Stimulated activated CD4-positive, alpha-beta T cell treated with anti-CD3 and anti-CD28 coated beads, Interleukin-4, amount 100 ng/mL, for 4 hours (primary cell): Measurements from ENCODE around the gene MATN3.

Experiments
- DNase-seq, 2 experiments: peaks; one replicate each; pipeline ENCODE4 v3.0.0-alpha.2; 2020

Gene MATN3

GRCh38 chr2:20035955-20036666 lies 23.6 kb upstream of the MATN3 start:
- DNase-seq = no peak

DNA sequence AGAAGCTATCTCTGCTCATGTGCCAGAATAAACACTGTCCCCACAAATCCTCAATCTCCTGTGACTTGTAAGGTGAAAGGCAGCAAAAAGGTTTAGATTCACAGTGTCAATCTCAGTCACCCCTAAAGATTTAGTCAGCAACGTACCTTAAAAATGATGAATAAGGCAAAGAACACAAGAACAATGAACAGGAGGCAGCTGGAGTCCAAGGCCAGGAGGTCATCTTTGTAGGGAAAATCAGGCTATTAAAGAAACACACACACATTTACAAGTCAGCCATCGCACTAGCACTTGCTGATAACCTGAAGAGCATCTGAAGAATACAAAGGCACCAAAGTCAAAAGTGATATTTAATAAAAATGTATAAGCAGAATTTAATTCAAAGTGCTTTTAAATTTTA lies 22.4 kb upstream of the MATN3 start:
- DNase-seq = no peak

DNA sequence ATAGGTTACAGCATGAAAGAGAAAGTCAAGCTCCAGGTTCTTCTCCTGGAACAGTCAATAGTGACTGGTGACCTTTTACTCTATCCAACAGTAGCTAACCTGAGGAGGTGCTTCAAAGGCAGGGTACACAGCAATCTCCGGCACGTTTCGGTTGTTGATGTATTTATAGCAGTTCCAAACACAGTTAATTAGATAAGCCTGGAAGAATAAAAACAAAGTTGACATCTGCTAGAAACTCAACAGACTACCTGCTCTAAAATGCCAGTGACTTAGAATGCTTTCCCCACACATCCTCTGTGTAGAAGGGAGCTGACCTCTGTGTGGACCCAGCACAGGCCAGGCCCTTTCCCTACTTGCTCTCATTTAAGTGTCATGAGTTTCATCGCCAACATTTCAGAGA lies 21.8 kb upstream of the MATN3 start:
- DNase-seq = no peak

- no peak for DNase-seq
Observed at GRCh38 chr2:20033322-20033721, 20.9 kb upstream of the MATN3 start.

DNA sequence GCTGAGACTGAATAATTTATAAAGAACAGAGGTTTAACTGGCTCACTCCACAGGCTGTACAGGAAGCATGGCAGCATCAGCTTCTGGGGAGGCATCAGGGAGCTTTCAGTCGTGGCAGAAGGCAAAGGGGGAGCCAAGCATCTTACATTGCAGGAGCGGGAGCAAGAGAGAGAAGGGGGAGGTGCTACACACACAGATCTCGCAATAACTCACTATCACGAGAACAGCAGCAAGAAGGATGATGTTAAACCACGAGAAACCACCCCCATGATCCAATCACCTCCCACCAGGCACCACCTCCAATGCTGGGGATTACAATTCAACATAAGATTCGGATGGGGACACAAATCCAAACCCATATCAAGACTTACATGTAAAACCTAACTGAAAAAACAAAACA lies 17.8 kb upstream of the MATN3 start:
- no peak for DNase-seq

DNA sequence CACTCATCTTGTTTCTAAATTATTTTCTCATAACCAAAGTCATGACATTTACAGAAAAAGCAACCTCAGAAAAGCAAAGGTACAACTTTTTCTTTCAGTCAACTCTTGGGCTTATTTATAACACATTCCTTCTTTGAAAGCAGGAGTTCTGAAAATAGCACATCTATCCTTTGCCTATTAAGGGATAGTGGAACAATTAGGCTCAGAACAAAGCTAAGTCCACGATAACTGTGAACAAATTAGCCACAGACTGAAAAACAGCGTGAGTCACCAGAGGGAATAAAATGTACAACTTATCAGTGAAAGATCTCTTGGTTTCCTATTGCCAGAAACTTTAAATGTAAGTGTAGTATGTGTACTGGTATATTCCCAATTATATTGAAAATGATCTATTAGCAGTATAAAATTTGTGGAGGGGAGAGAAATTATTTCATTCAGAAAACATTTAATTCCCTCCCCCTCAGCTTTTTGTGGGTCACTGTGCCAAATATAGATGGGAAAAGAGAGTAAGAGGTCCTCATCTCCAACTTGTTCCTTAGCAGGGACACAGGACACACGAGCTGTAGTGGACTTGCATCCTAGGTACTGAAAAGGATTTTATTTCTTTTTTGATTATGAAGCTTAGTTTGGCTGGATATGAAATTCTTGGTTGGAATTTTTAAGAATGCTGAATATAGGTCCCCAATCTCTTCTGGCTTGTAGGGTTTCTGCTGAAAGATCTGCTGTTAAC lies 15.4 kb upstream of the MATN3 start:
- DNase-seq = no peak

DNA sequence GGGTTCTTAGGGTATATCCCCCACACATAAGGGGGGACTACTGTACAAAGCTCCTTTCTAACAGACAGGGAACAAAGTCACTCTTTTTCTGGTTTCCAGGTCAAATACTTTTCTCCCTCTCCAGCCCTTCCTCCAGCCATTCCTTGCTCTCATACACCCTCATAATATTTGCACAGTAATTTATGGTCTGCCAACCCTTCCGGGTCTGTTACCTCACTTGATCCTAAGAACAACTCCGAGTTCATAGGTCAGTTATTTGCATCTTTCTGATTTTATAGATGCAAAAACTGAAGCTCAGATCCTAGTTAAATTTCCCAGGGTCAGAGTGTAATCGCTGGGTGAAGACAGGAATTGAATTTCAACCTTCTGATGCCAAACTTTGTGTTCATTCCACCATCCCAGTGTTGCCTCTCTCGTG lies 14.8 kb upstream of the MATN3 start:
- no peak for DNase-seq

GRCh38 chr2:20025065-20025786 lies 12.8 kb upstream of the MATN3 start:
- no peak for DNase-seq

GRCh38 chr2:20023688-20024087 lies 11.2 kb upstream of the MATN3 start:
- DNase-seq = no peak

DNA sequence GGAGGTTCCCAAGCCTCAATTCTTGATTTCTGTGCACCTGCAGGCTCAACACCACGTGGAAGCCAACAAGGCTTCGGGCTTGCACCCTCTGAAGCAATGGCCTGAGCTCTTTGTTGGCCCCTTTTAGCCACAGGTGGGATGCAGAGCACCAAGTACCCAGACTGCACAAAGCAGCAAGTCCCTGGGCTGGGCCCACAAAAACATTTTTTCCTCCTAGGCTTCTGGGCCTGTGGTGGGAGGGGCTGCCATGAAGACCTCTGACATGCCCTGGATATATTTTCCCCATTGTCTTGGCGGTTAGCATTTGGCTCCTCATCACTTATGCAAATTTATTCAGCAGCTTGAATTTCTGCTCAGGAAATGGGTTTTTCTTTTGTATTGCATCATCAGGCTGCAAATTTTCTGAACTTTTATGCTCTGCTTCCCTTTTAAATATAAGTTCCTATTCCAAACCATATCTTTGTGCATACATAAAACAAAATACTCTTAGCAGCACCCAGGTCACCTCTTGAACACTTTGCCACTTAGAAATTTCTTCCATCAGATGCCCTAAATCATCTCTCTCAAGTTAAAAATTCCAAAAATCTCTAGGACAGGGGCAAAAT lies 9.0 kb upstream of the MATN3 start:
- no peak for DNase-seq

DNA sequence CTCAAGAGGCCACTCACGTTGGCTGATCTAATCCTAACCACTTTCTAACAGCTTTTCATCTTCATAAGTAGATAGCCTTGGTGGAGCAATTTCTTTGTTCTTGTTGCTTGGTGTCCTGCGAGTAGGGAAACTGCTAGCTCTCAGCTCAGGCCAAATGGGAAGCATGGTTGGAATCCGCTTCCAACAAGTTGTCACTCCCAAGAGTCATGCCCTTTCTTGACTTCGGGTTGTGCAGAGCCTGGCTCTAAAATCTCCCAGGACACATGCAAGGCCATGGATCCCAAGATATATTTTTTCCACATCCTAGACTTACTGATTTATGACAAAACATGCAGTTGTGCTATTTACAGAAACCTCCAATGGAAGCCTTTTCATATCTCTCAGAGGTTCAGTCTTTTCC lies 7.3 kb upstream of the MATN3 start:
- DNase-seq = no peak

- no peak for DNase-seq
Observed at GRCh38 chr2:20018601-20019152, 6.2 kb upstream of the MATN3 start.

GRCh38 chr2:20016346-20016745 lies 3.9 kb upstream of the MATN3 start:
- no peak for DNase-seq

- no peak for DNase-seq
Observed at GRCh38 chr2:20015482-20016083, 3.1 kb upstream of the MATN3 start.

GRCh38 chr2:20013126-20013849 lies 820 bp upstream of the MATN3 start:
- no peak for DNase-seq

DNA sequence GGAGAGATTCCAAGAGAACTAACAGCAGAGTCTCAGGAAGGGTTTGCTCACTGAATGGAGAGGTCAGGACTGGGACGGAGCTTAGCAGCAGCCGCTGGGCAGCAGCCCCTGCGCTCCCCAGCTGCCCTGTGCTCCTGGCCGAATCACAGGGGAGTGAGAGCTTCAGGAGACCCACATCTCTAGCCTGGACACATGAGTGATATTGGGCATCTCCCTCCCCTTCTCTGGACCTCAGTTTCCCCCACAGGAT lies 511 bp downstream of the MATN3 start:
- DNase-seq = no peak

GRCh38 chr2:20011276-20012031 lies 1.0 kb downstream of the MATN3 start:
- DNase-seq = no peak

DNA sequence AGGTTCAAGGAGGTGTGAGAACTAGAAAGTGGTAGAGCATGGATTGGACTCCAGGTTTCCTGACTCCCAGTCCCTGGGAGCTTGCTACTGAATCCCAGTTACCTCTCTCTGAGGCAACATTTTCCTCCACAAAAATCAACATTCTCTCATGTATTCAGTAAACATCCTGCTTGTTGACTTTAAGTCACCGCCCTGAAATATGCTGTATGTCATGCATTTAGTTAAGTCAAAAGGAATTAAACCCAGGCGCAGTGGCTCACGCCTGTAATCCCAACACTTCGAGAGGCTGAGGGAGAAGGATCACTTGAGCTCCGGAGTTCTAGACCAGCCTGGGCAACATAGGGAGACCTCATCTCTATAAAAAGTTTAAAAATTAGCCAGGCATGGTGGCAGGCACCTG lies 3.8 kb downstream of the MATN3 start:
- no peak for DNase-seq

GRCh38 chr2:20005891-20006470 lies 6.5 kb downstream of the MATN3 start:
- no peak for DNase-seq

GRCh38 chr2:20005067-20005627 lies 7.3 kb downstream of the MATN3 start:
- DNase-seq = no peak

DNA sequence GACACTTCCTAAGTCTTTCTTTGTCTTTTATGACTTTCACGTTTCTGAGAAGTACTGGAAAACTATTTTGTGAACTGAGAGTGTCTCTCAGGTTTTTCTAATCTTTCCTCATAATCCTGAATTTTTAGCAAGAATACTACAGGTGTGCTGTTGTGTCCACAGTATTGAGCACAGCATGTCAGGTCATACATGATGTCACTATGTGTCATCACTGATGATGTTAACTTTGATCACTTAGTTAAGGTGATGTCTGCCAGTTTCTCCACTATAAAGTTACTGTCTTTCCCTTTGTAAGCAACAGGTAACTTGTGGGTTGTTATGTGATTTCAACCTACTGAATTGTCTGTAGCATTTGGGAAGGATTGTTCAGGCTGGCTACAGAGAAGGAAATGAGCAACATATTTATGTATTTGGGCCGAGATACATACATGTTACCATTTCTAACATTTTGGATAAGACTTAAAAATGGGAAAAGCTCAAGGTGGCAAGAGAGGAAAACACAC lies 11.1 kb downstream of the MATN3 start:
- no peak for DNase-seq
